ENCODE results near the gene KAZN.

The KAZN gene

GRCh38 chr1:14615549-14616218 is 17.2 kb downstream of the KAZN start:
- no peak for DNase-seq

- DNase-seq = no peak
These were observed 18.3 kb downstream of the KAZN start for GRCh38 chr1:14616632-14617396.

- DNase-seq = no peak
These were observed 19.3 kb downstream of the KAZN start for GRCh38 chr1:14617791-14618190.

GRCh38 chr1:14620941-14621340 is 22.5 kb downstream of the KAZN start:
- DNase-seq = no peak

- DNase-seq = no peak
These were observed 24.6 kb downstream of the KAZN start for GRCh38 chr1:14623090-14623489.

- no peak for DNase-seq
These were observed 26.5 kb downstream of the KAZN start for GRCh38 chr1:14624941-14625340.

GRCh38 chr1:14625572-14625971 is 27.1 kb downstream of the KAZN start:
- DNase-seq = no peak

GRCh38 chr1:14625996-14626395 is 27.5 kb downstream of the KAZN start:
- DNase-seq = no peak

GRCh38 chr1:14626869-14627607 is 28.6 kb downstream of the KAZN start:
- DNase-seq = no peak

- DNase-seq = no peak
These were observed 29.4 kb downstream of the KAZN start for GRCh38 chr1:14627608-14628489.

GRCh38 chr1:14629363-14630014 is 31.0 kb downstream of the KAZN start:
- DNase-seq = no peak

GRCh38 chr1:14630986-14631385 is 32.5 kb downstream of the KAZN start:
- DNase-seq = no peak

GRCh38 chr1:14631421-14631820 is 32.9 kb downstream of the KAZN start:
- no peak for DNase-seq

GRCh38 chr1:14634486-14634885 is 36.0 kb downstream of the KAZN start:
- no peak for DNase-seq

GRCh38 chr1:14635421-14635820 is 36.9 kb downstream of the KAZN start:
- no peak for DNase-seq

GRCh38 chr1:14636897-14637632 is 38.6 kb downstream of the KAZN start:
- DNase-seq = no peak

- no peak for DNase-seq
These were observed 41.0 kb downstream of the KAZN start for GRCh38 chr1:14639291-14640050.

- DNase-seq = no peak
These were observed 44.2 kb downstream of the KAZN start for GRCh38 chr1:14642712-14643111.

- no peak for DNase-seq
These were observed 48.5 kb downstream of the KAZN start for GRCh38 chr1:14646973-14647372.

- no peak for DNase-seq
These were observed 49.3 kb downstream of the KAZN start for GRCh38 chr1:14647777-14648176.

GRCh38 chr1:14648391-14648790 is 49.9 kb downstream of the KAZN start:
- no peak for DNase-seq

Data from EL (cell line).